ENCODE data around the gene LTBP3.

- TF ChIP-seq CTCF (conservative IDR thresholded peaks at IDR 0.05; ENCODE audit: low read depth, low read length): no peak
- no peak for TF ChIP-seq POLR2A (IDR thresholded peaks at IDR 0.05; ENCODE audit: low read depth, low read length)
- no peak for TF ChIP-seq CEBPB (IDR thresholded peaks at IDR 0.05; ENCODE audit: low read depth, low read length)
- TF ChIP-seq NFE2L2 (IDR thresholded peaks at IDR 0.05; ENCODE audit: low read depth, low read length): no peak
- TF ChIP-seq MAZ (IDR thresholded peaks at IDR 0.05; ENCODE audit: borderline replicate concordance, low read depth, low read length): no peak
- TF ChIP-seq BHLHE40 (IDR thresholded peaks at IDR 0.05; ENCODE audit: low read depth, low read length): no peak
- no peak for TF ChIP-seq MAFK (IDR thresholded peaks at IDR 0.05; ENCODE audit: low read depth, low read length)
- no peak for TF ChIP-seq FOS (IDR thresholded peaks at IDR 0.05; ENCODE audit: low read depth, low read length)
- TF ChIP-seq RFX5 (IDR thresholded peaks at IDR 0.05; ENCODE audit: low read depth, low read length): no peak
These were observed 23.8 kb upstream of the LTBP3 start for GRCh38 chr11:65581928-65582327.

All from IMR-90 (cell line).